ENCODE results near the gene ASXL1.

Gene ASXL1

DNA sequence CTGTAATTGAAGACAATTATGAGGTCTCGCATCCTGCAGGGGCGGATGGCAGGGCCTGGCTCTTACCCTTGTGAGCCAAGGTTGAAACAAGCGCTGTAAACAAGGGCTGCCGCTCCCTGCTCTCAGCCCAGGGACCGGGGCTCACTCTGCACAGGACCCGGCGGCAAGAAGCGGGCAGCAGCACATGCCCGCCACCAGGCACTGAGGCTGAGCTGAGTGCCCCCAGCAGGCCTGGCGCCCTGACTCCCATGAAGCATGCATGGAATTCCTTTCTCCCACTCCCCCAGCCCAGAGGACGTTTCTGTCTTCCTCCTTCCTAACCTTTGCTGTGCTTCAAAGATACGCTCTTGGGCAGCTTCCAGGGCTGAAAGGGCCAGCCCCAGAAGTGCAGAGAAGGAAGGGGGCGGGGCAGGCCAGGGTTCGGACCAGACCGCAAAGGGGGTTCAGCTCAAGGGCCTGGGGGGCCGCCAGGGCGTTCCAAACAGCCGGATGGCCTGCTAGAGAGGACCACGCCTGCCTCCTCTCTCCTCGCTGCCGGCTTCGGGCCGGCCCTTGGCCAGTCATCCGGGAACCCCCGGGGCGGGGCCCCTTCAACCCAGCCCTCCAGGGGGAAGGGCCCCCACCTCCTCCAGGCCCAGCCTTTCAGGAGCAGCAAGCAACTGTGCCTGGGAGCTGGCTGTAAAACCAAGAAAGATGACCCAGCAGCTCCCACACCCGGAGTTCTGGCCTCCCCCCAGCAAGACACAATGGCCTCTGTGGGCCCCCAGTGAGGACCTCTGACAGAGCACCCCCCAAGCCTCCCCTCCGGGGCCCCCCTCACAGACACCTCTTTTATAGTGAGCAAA, 117.1 kb downstream of the ASXL1 start:
- Histone ChIP-seq H3K9ac (no peak overlapping the region), H4K20me1 (ENCODE audit: insufficient read depth) (no peaks in the 10 kb centered on the region), H3K27ac (no peak overlapping the region), H3K4me1 (ENCODE audit: low read depth, poor library complexity, severe bottlenecking) (no peaks in the 10 kb centered on the region), H3K4me3 (IDR thresholded peaks at IDR 0.05; ENCODE audit: insufficient read depth, low read depth, low read length) (no peak overlapping the region), H3K27me3 (ENCODE audit: insufficient read depth, low read depth) (no peaks in the 10 kb centered on the region), H3K4me2 (no peak overlapping the region), H2AFZ (ENCODE audit: low read depth) (no peak overlapping the region), H3K79me2 (ENCODE audit: insufficient read depth, low read depth) (no peaks in the 10 kb centered on the region; the same call in 1 of the 2 replicates), H3K36me3 (ENCODE audit: insufficient read depth) (no peaks in the 10 kb centered on the region)
- no peak for TF ChIP-seq CTCF (conservative IDR thresholded peaks at IDR 0.05; ENCODE audit: low read depth, low read length)

- Histone ChIP-seq H4K20me1 (ENCODE audit: insufficient read depth) (no peaks in the 10 kb centered on the region), H3K4me1 (ENCODE audit: low read depth, poor library complexity, severe bottlenecking) (no peaks in the 10 kb centered on the region)
- TF ChIP-seq CTCF (conservative IDR thresholded peaks at IDR 0.05; ENCODE audit: low read depth, low read length): no peak
These were observed 118.8 kb downstream of the ASXL1 start for GRCh38 chr20:32476684-32477593.

DNA sequence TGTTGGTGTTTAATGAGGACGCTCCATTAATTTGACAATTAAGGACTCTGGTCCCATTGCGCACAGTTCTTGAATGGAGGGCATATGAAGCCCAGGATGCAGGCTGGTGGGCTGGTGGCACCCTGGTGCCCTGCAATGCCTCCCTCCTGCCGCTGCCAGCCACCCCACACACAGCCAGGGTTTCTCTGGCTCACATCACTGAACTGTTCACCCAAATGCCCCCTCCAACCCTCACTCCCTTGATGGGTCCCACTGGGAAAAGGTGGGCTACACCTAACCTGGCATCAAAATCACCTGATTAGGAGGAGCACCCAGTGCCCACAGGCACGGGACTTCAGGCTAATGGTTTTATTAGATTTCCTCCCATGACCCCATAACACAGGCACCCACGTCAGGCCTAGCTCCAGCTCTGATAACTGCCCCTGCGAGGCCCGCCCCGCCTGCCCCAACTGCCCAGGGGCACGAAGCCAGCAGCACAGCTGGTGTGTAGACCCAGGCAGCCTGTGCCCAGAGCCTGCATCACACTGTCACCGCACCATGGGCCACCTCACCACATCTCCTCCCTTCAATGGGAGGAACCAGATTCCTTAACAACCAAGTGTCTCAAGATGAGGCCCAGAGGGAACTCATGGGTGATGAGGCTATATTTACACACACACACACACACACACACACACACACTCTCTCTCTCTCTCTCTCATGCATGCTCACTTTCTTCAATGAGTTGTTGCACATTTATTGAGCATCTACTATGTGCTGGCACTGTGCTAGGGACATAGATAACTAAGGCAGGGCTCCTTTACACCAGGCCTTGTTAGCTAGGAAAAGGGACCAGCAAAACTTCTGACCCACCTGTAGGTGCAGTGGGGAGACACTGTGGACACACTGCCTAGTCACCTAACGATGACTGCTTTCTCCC, 119.7 kb downstream of the ASXL1 start:
- Histone ChIP-seq H3K4me1 (ENCODE audit: low read depth, poor library complexity, severe bottlenecking) (no peaks in the 10 kb centered on the region), H3K4me2 (no peak overlapping the region), H2AFZ (ENCODE audit: low read depth) (no peak overlapping the region), H4K20me1 (ENCODE audit: insufficient read depth) (no peaks in the 10 kb centered on the region), H3K27me3 (ENCODE audit: insufficient read depth, low read depth) (no peaks in the 10 kb centered on the region), H3K27ac (no peak overlapping the region), H3K9ac (no peak overlapping the region), H3K79me2 (ENCODE audit: insufficient read depth, low read depth) (no peaks in the 10 kb centered on the region; the same call in 1 of the 2 replicates), H3K36me3 (ENCODE audit: insufficient read depth) (no peaks in the 10 kb centered on the region), H3K4me3 (IDR thresholded peaks at IDR 0.05; ENCODE audit: insufficient read depth, low read depth, low read length) (no peak overlapping the region)
- TF ChIP-seq CTCF (conservative IDR thresholded peaks at IDR 0.05; ENCODE audit: low read depth, low read length): no peak

More at GRCh38 chr20:32476684-32477593, 118.8 kb downstream of the ASXL1 start:
- Histone ChIP-seq H3K79me2 (ENCODE audit: insufficient read depth, low read depth) (no peaks in the 10 kb centered on the region; the same call in 1 of the 2 replicates), H3K36me3 (ENCODE audit: insufficient read depth) (no peaks in the 10 kb centered on the region), H3K27ac (no peak overlapping the region), H2AFZ (ENCODE audit: low read depth) (no peak overlapping the region), H3K27me3 (ENCODE audit: insufficient read depth, low read depth) (no peaks in the 10 kb centered on the region), H3K9ac (no peak overlapping the region), H3K4me3 (IDR thresholded peaks at IDR 0.05; ENCODE audit: insufficient read depth, low read depth, low read length) (no peak overlapping the region), H3K4me2 (no peak overlapping the region)

DNA sequence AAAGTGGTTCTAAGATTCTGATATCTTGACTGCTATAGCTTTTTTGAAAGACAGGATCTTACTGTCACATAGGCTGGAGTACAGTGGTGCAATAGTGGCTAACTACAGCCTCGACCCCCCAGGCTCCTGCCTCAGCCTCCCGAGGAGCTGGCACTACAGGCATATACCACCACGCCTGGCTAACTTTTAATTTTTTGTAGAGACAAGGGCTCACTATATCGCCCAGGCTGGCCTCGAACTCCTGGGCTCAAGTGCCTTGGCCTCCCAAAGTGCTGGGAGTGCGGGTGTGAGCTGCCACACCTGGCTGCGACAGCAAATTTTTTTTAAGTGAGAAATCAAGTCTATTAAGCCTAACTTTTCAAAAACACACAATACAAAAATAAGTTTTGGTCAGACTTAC, 120.4 kb downstream of the ASXL1 start:
- Histone ChIP-seq H4K20me1 (ENCODE audit: insufficient read depth) (no peaks in the 10 kb centered on the region), H3K27ac (no peak overlapping the region), H3K9ac (no peak overlapping the region)

More for the DNA sequence above, 120.4 kb downstream of the ASXL1 start:
- H3K4me3 ChIP-seq (IDR thresholded peaks at IDR 0.05; ENCODE audit: insufficient read depth, low read depth, low read length): no peak overlapping the region
- no peaks in the 10 kb centered on the region for H3K27me3 ChIP-seq (ENCODE audit: insufficient read depth, low read depth)
- H3K4me2 ChIP-seq: no peak overlapping the region
- TF ChIP-seq CTCF (conservative IDR thresholded peaks at IDR 0.05; ENCODE audit: low read depth, low read length): no peak
- H3K79me2 ChIP-seq (ENCODE audit: insufficient read depth, low read depth): no peaks in the 10 kb centered on the region; the same call in 1 of the 2 replicates
- no peak overlapping the region for H2AFZ ChIP-seq (ENCODE audit: low read depth)
- H3K36me3 ChIP-seq (ENCODE audit: insufficient read depth): no peaks in the 10 kb centered on the region
- no peaks in the 10 kb centered on the region for H3K4me1 ChIP-seq (ENCODE audit: low read depth, poor library complexity, severe bottlenecking)
